Measurements from ENCODE around the gene BOLA2B. TPM values are rescaled to one million over a fixed set of nuclear protein-coding genes. Genes with fewer than 3 reads are reported as not detected.

Gene BOLA2B
- total and polyA plus RNA-seq, 2 of the 4 experiments (the other 2 are of a cell fraction), result 121 to 301 TPM

DNA sequence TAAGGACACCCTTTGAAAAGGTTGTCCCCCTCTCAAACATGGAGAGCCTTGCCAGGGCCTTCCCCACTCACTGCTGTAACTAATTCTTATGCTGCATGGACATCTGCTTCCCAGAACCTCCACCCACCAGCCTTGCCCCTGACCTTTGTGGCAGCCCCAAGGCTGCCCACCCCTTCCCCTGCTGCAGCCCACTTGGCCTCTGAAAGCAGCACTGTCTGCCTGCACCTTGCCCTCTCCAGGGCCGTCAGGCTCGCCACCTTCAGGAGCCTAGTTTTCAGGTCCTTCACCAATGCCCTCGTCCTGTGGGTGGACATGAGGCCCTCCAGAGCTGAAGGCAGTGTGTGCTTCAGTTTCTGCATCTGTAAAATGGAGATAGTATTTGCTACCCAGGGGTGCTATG, 12.7 kb downstream of the BOLA2B start:
- BruUV-seq (replicated peaks), result no TSS peak
- Histone ChIP-seq H3K9ac (ENCODE audit: low read depth, low read length) (no peak overlapping the region), H4K5ac (ENCODE audit: low read depth, low read length) (no peak overlapping the region), H2BK15ac (ENCODE audit: low read depth, low read length) (no peak overlapping the region), H3K9me1 (ENCODE audit: insufficient read depth, low read length) (peaks cover 3% of the 10 kb centered on the region; the same call in 1 of the 2 replicates), H2BK20ac (ENCODE audit: low read depth, low read length) (no peak overlapping the region), H3K36me3 (ENCODE audit: control insufficient read depth, insufficient read depth, low read length) (no peaks in the 10 kb centered on the region), H3K56ac (ENCODE audit: extremely low read depth, insufficient read depth, low read length) (no peak overlapping the region), H3K9me3 (ENCODE audit: control insufficient read depth, insufficient read depth, low read length) (no peaks in the 10 kb centered on the region), H4K20me1 (ENCODE audit: insufficient read depth, low read length) (no peaks in the 10 kb centered on the region; the same call in 1 of the 2 replicates), H3K23ac (ENCODE audit: low read depth, low read length) (no peak overlapping the region), H3K4me1 (ENCODE audit: control insufficient read depth, insufficient read depth, low read length) (peaks cover 2% of the 10 kb centered on the region; the same call in 1 of the 2 replicates), H2AK5ac (ENCODE audit: low read depth, low read length) (no peak overlapping the region), H3K18ac (ENCODE audit: low read depth, low read length) (no peak overlapping the region), H2BK120ac (ENCODE audit: low read depth, low read length) (no peak overlapping the region), H2AK9ac (replicated peaks; ENCODE audit: low read depth, low read length, poor library complexity) (no peak overlapping the region), H3K4me3 (ENCODE audit: insufficient read depth, low read depth, low read length) (no peak overlapping the region), H3K4ac (ENCODE audit: low read depth, low read length) (no peak overlapping the region), H3K14ac (replicated peaks; ENCODE audit: low read depth, low read length) (no peak overlapping the region), H3K27me3 (ENCODE audit: control insufficient read depth, insufficient read depth, low read length) (no peaks in the 10 kb centered on the region), H2AFZ (replicated peaks; ENCODE audit: low read length, poor library complexity) (no peak overlapping the region), H2BK5ac (ENCODE audit: low read depth, low read length, poor library complexity, severe bottlenecking) (no peak overlapping the region), H3K79me1 (ENCODE audit: low read depth in 1 of 2, low read length in 2 of 2) (no peaks in the 10 kb centered on the region; a peak in 1 of 4 replicates), H4K8ac (ENCODE audit: low read depth in 2 of 2, low read length in 2 of 2) (no peak overlapping the region), H3K27ac (ENCODE audit: insufficient read depth, low read length) (no peak overlapping the region), H3K4me2 (ENCODE audit: low read depth, low read length) (no peak overlapping the region), H4K91ac (ENCODE audit: insufficient read depth, low read depth, low read length) (no peak overlapping the region)
- no peak for TF ChIP-seq BHLHE40 (IDR thresholded peaks at IDR 0.05; ENCODE audit: low read depth, low read length)
- no peak for TF ChIP-seq MXI1 (IDR thresholded peaks at IDR 0.05; ENCODE audit: borderline replicate concordance, low read depth, low read length)
- TF ChIP-seq MAZ (IDR thresholded peaks at IDR 0.05; ENCODE audit: borderline replicate concordance, low read depth, low read length), result no peak
- no peak for TF ChIP-seq POLR2A (IDR thresholded peaks at IDR 0.05; ENCODE audit: low read depth, low read length)
- no peak for TF ChIP-seq RCOR1 (IDR thresholded peaks at IDR 0.05; ENCODE audit: insufficient replicate concordance, low read length)
- TF ChIP-seq FOS (IDR thresholded peaks at IDR 0.05; ENCODE audit: low read depth, low read length), result no peak
- no peak for TF ChIP-seq CEBPB (IDR thresholded peaks at IDR 0.05; ENCODE audit: low read depth, low read length)
- intact Hi-C loops (cut with micrococcal nuclease) (no loop called here), in situ Hi-C loops (cut with MboI; ENCODE audit: low sequenced_read_pairs) (loop anchor here (25.0 kb wide), 1 partner anchor 232 kb away; the partner anchor contains the start of gene ZNF771), dilution Hi-C loops (cut with HindIII; ENCODE audit: low sequenced_read_pairs, unreplicated experiment) (no loop called here)
- CTCF ChIA-PET, result no interaction called here
- no peak for DNase-seq
- WGBS, 2 experiments (ENCODE audit: extremely low coverage in 2 of 2, insufficient read length in 1 of 2), result 69% methylated on average over 2 of the region's 3 CpGs; no CpG with 5 or more reads in 1 of the 2 experiments
- POLR2A ChIA-PET (ENCODE audit: unreplicated experiment), result no interaction called here
- no peak for ATAC-seq (ENCODE audit: low read depth)

All from IMR-90 (cell line).